HEK293 (cell line): ENCODE data around the gene MCHR1.

Source experiments
- CTCF ChIP-seq: fragments of 450-650 bp; formaldehyde crosslinking; IDR thresholded peaks from 2 replicates; pipeline ENCODE4 v1.5.1; 2016; ENCODE audit warnings: missing biosample characterization, missing genetic modification characterization
- SETDB1 ChIP-seq: IDR thresholded peaks from one replicate; pipeline ENCODE4 v1.6.1; 2017; ENCODE audit warnings: mild to moderate bottlenecking, low read length, moderate library complexity, mixed read lengths; ENCODE audit not compliant: insufficient read length
- TCF7L2 ChIP-seq: IDR thresholded peaks from 2 replicates; pipeline ENCODE4 v1.6.1; 2011; ENCODE audit warnings: low read depth, mild to moderate bottlenecking, inconsistent platforms, low read length, moderate library complexity, borderline replicate concordance
- ZNF18 ChIP-seq: fragments of 450-650 bp; formaldehyde crosslinking; IDR thresholded peaks from 2 replicates; pipeline ENCODE4 v1.5.1; 2016; ENCODE audit warnings: missing biosample characterization, missing genetic modification characterization
- ZNF184 ChIP-seq: fragments of 450-650 bp; IDR thresholded peaks from 2 replicates; pipeline ENCODE4 v1.5.1; 2018; ENCODE audit warnings: missing biosample characterization, mild to moderate bottlenecking, missing genetic modification characterization
- ZNF239 ChIP-seq: fragments of 450-650 bp; formaldehyde crosslinking; IDR thresholded peaks from 2 replicates; pipeline ENCODE4 v1.5.1; 2016; ENCODE audit warnings: missing biosample characterization, missing genetic modification characterization
- ZNF398 ChIP-seq: fragments of 450-650 bp; formaldehyde crosslinking; IDR thresholded peaks from 2 replicates; pipeline ENCODE4 v1.5.1; 2017; ENCODE audit warnings: missing biosample characterization, missing genetic modification characterization
- ZNF560 ChIP-seq: fragments of 450-650 bp; formaldehyde crosslinking; IDR thresholded peaks from 2 replicates; pipeline ENCODE4 v1.5.1; 2017; ENCODE audit warnings: missing biosample characterization, missing genetic modification characterization, borderline replicate concordance

- TF ChIP-seq ZNF398 (tag by site-specific recombination): no peak
- no peak for TF ChIP-seq CTCF (tag by site-specific recombination)
- no peak for TF ChIP-seq ZNF18 (tag by site-specific recombination)
- no peak for TF ChIP-seq ZNF560 (tag by site-specific recombination)
- no peak for TF ChIP-seq SETDB1
- no peak for TF ChIP-seq ZNF184
- no peak for TF ChIP-seq TCF7L2
- TF ChIP-seq ZNF239: no peak
Observed at GRCh38 chr22:40687706-40688105, 8.4 kb downstream of the MCHR1 start.
